GM12873 (cell line): Measurements from ENCODE around the gene PRPF4.

Experiments used
- CTCF ChIP-seq: IDR thresholded peaks from 2 replicates; pipeline ENCODE4 v1.5.1; 2012; ENCODE audit warnings: low read depth, mild to moderate bottlenecking, moderate library complexity, low read length, control low read depth; ENCODE audit not compliant: insufficient read depth; ENCODE audit errors: missing control alignments

PRPF4 gene

GRCh38 chr9:113257863-113258262 is 17.6 kb upstream of the PRPF4 start:
- no peak for TF ChIP-seq CTCF

- TF ChIP-seq CTCF = no peak
These were observed 17.2 kb upstream of the PRPF4 start for GRCh38 chr9:113258282-113258681.

GRCh38 chr9:113261917-113262671 is 13.4 kb upstream of the PRPF4 start:
- TF ChIP-seq CTCF = no peak

GRCh38 chr9:113266174-113266573 is 9.3 kb upstream of the PRPF4 start:
- TF ChIP-seq CTCF = no peak

- no peak for TF ChIP-seq CTCF
These were observed 7.4 kb upstream of the PRPF4 start for GRCh38 chr9:113267911-113268566.

- no peak for TF ChIP-seq CTCF
These were observed 6.1 kb upstream of the PRPF4 start for GRCh38 chr9:113269355-113269754.

GRCh38 chr9:113269871-113270270 is 5.6 kb upstream of the PRPF4 start:
- no peak for TF ChIP-seq CTCF
